A549 (cell line): ENCODE results near the gene CCDC9. TPM values are rescaled to one million over a fixed set of nuclear protein-coding genes. Genes with fewer than 3 reads are reported as not detected.

Experiments
- BHLHE40 ChIP-seq: IDR thresholded peaks from 2 replicates; pipeline ENCODE4 v1.6.1; 2012; ENCODE audit warnings: low read depth, low read length, inconsistent platforms
- E2F6 ChIP-seq: IDR thresholded peaks from 2 replicates; pipeline ENCODE4 v1.6.1; 2012; ENCODE audit warnings: low read depth, borderline replicate concordance
- EHF ChIP-seq: fragments of 250-450 bp; sonication (Bioruptor Pico); IDR thresholded peaks from 2 replicates; pipeline ENCODE4 v1.5.0; 2020; ENCODE audit warnings: mild to moderate bottlenecking
- ELK1 ChIP-seq: fragments of 150-350 bp; IDR thresholded peaks from 2 replicates; pipeline ENCODE4 v1.6.1; 2014; ENCODE audit warnings: low read depth, mild to moderate bottlenecking, low read length
- FOSL2 ChIP-seq, 2 experiments: fragments of 450-650 bp in 1 of 2; fragments of >200 bp in 1 of 2; sonication (Bioruptor Twin) in 1 of 2; formaldehyde crosslinking; IDR thresholded peaks; 2 replicates each; pipeline versions ENCODE4 v1.5.0 to v1.6.1; 2016 to 2020; ENCODE audit warnings: mild to moderate bottlenecking in 1 of 2, moderate library complexity in 1 of 2
- GATA3 ChIP-seq: IDR thresholded peaks from 2 replicates; pipeline ENCODE4 v1.6.1; 2012; ENCODE audit warnings: borderline replicate concordance
- HDAC2 ChIP-seq: fragments of 200-600 bp; sonication (generic); IDR thresholded peaks from 2 replicates; pipeline ENCODE4 v1.6.1; 2016
- HOXB5 ChIP-seq: fragments of 250-450 bp; sonication (Bioruptor Pico); IDR thresholded peaks from 2 replicates; pipeline ENCODE4 v1.5.0; 2020; ENCODE audit warnings: mild to moderate bottlenecking, moderate library complexity
- JUN ChIP-seq, 2 experiments: fragments of >200 bp; sonication (Bioruptor Twin); formaldehyde crosslinking; IDR thresholded peaks; 2 replicates in 1 of 2; 3 replicates in 1 of 2; pipeline ENCODE4 v1.6.1; 2016 to 2017
- MYC ChIP-seq: IDR thresholded peaks from 2 replicates; pipeline ENCODE4 v1.6.1; 2012; ENCODE audit warnings: mild to moderate bottlenecking, inconsistent platforms, low read length, improper control_type of control experiment, borderline replicate concordance
- NFE2L2 ChIP-seq: fragments of 150-350 bp; conservative IDR thresholded peaks from 2 replicates; pipeline ENCODE4 v1.6.1; 2014; ENCODE audit warnings: low read length
- NR3C1 ChIP-seq: fragments of >200 bp; sonication (Bioruptor Twin); formaldehyde crosslinking; IDR thresholded peaks from 3 replicates; pipeline ENCODE4 v1.6.1; 2017
- PBX3 ChIP-seq: IDR thresholded peaks from 2 replicates; pipeline ENCODE4 v1.6.1; 2012
- POLR2AphosphoS2 ChIP-seq: conservative IDR thresholded peaks from 2 replicates; pipeline ENCODE4 v1.6.1; 2012; ENCODE audit warnings: low read length, improper control_type of control experiment, inconsistent platforms
- RFX5 ChIP-seq: fragments of 450-650 bp; IDR thresholded peaks from 2 replicates; pipeline ENCODE4 v1.7.1; 2014; ENCODE audit warnings: antibody characterized with exemption, mild to moderate bottlenecking, moderate library complexity
- SMC3 ChIP-seq: fragments of >200 bp; sonication (Bioruptor Twin); formaldehyde crosslinking; IDR thresholded peaks from 3 replicates; pipeline ENCODE4 v1.6.1; 2018; ENCODE audit warnings: inconsistent platforms
- SREBF2 ChIP-seq: fragments of 450-650 bp; IDR thresholded peaks from 2 replicates; pipeline ENCODE4 v1.6.1; 2014; ENCODE audit warnings: mild to moderate bottlenecking, moderate library complexity
- TP53 ChIP-seq: fragments of 250-450 bp; sonication (Bioruptor Pico); IDR thresholded peaks from 2 replicates; pipeline ENCODE4 v1.5.0; 2021; ENCODE audit warnings: mild to moderate bottlenecking, moderate library complexity
- ZNF302 ChIP-seq: fragments of 250-450 bp; sonication (Bioruptor Pico); IDR thresholded peaks from 2 replicates; pipeline ENCODE4 v1.9.0; 2021; ENCODE audit warnings: inconsistent platforms, mild to moderate bottlenecking, moderate library complexity
- polyA plus RNA-seq, 4 experiments: library from polyadenylated mRNA; depleted of rRNA in 3 of 4; stranded (reverse); fragments of >200 nt; fragmentation: RNase III in 1 of 4; extraction: RNeasy Plus Mini Kit Qiagen cat#74134 plus additional on column Dnase treatment in 1 of 4; gene quantifications; 2 replicates in 3 of 4; 3 replicates in 1 of 4; pipeline ENCODE4 v1.2.3, GENCODE V29; 2011 to 2017
- TF ChIP-seq, protein P1 (sequence below): fragments of 200-600 bp; sonication (generic); IDR thresholded peaks from 2 replicates; pipeline ENCODE4 v1.6.1; 2016; ENCODE audit warnings: antibody characterized with exemption, mild to moderate bottlenecking, moderate library complexity

The CCDC9 gene
- polyA plus RNA-seq, 2 of the 4 experiments (the other 2 are of a cell fraction) = 9.4 to 24.6 TPM

- TF ChIP-seq, protein P1, sequence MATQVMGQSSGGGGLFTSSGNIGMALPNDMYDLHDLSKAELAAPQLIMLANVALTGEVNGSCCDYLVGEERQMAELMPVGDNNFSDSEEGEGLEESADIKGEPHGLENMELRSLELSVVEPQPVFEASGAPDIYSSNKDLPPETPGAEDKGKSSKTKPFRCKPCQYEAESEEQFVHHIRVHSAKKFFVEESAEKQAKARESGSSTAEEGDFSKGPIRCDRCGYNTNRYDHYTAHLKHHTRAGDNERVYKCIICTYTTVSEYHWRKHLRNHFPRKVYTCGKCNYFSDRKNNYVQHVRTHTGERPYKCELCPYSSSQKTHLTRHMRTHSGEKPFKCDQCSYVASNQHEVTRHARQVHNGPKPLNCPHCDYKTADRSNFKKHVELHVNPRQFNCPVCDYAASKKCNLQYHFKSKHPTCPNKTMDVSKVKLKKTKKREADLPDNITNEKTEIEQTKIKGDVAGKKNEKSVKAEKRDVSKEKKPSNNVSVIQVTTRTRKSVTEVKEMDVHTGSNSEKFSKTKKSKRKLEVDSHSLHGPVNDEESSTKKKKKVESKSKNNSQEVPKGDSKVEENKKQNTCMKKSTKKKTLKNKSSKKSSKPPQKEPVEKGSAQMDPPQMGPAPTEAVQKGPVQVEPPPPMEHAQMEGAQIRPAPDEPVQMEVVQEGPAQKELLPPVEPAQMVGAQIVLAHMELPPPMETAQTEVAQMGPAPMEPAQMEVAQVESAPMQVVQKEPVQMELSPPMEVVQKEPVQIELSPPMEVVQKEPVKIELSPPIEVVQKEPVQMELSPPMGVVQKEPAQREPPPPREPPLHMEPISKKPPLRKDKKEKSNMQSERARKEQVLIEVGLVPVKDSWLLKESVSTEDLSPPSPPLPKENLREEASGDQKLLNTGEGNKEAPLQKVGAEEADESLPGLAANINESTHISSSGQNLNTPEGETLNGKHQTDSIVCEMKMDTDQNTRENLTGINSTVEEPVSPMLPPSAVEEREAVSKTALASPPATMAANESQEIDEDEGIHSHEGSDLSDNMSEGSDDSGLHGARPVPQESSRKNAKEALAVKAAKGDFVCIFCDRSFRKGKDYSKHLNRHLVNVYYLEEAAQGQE = peak; percentile 66
- peak; percentile 85; the same call in 1 of the 2 replicates for TF ChIP-seq POLR2AphosphoS2
- TF ChIP-seq BHLHE40 = no peak
- TF ChIP-seq JUN (IDR thresholded peaks at IDR 0.05) = peak; percentile 98 to 100
- no peak; the same call in 1 of the 2 replicates for TF ChIP-seq NFE2L2
- no peak for TF ChIP-seq ELK1
- peak; percentile 49; the same call in 1 of the 2 replicates for TF ChIP-seq E2F6
- TF ChIP-seq HDAC2 = no peak
- TF ChIP-seq NR3C1 = no peak
- TF ChIP-seq MYC = peak; percentile 58; the same call in 1 of the 2 replicates
- peak; percentile 91 for TF ChIP-seq FOSL2 (IDR thresholded peaks at IDR 0.05)
- peak; percentile 97 for TF ChIP-seq FOSL2 (CRISPR knock-in tag; IDR thresholded peaks at IDR 0.05)
- TF ChIP-seq TP53 = no peak
- TF ChIP-seq SMC3 = peak; percentile 26; the same call in 2 of the 3 replicates
- TF ChIP-seq HOXB5 (CRISPR knock-in tag) = peak; percentile 75; the same call in 1 of the 2 replicates
- TF ChIP-seq RFX5 = no peak
- TF ChIP-seq GATA3 = peak; percentile 76
- TF ChIP-seq PBX3 = peak; percentile 82
- no peak; the same call in 1 of the 2 replicates for TF ChIP-seq EHF (CRISPR knock-in tag)
- TF ChIP-seq ZNF302 (CRISPR knock-in tag) = no peak
- no peak for TF ChIP-seq SREBF2
Observed at GRCh38 chr19:47225746-47226425, 30.4 kb upstream of the CCDC9 start (continued).
